Measurements from ENCODE around the gene CST9. TPM values are rescaled to one million over a fixed set of nuclear protein-coding genes. Genes with fewer than 3 reads are reported as not detected.

The CST9 gene
- total RNA-seq, 2 experiments from 2014 or later, result not detected

GRCh38 chr20:23651117-23651516 is 45.4 kb upstream of the CST9 start:
- ChIA-PET CTCF (no interaction called here), POLR2A (no interaction called here)
- Histone ChIP-seq H3K4me3 (ENCODE audit: low read length) (no peak overlapping the region), H3K9me3 (ENCODE audit: control insufficient read depth in 1 of 2, insufficient read depth in 1 of 2, low read length in 2 of 2) (peaks cover 0 to under 1% of the 10 kb centered on the region in 2 experiments), H3K27me3 (ENCODE audit: control insufficient read depth in 1 of 2, insufficient read depth in 2 of 2, low read length in 2 of 2) (peaks cover 0 to 6% of the 10 kb centered on the region in 2 experiments), H3K36me3 (ENCODE audit: insufficient read depth, low read length) (no peaks in the 10 kb centered on the region), H3K4me1 (ENCODE audit: insufficient read depth, low read length) (no peaks in the 10 kb centered on the region), H3K27ac (ENCODE audit: low read depth in 1 of 2, low read length in 2 of 2) (no peak overlapping the region)
- ATAC-seq (ENCODE audit: poor library complexity), result no peak
- DNase-seq, result no peak
- no peak for TF ChIP-seq CTCF (IDR thresholded peaks at IDR 0.05)
- Mint-ChIP-seq H3K4me1 (ENCODE audit: low read depth) (no peaks in the 10 kb centered on the region), H3K27ac (no peak overlapping the region), H3K36me3 (ENCODE audit: low read depth) (no peaks in the 10 kb centered on the region), H3K9me3 (no peaks in the 10 kb centered on the region), H3K4me3 (no peak overlapping the region), H3K27me3 (peaks cover 12% of the 10 kb centered on the region)
- intact Hi-C loops (cut with DNase I, micrococcal nuclease), result no loop called here

DNA sequence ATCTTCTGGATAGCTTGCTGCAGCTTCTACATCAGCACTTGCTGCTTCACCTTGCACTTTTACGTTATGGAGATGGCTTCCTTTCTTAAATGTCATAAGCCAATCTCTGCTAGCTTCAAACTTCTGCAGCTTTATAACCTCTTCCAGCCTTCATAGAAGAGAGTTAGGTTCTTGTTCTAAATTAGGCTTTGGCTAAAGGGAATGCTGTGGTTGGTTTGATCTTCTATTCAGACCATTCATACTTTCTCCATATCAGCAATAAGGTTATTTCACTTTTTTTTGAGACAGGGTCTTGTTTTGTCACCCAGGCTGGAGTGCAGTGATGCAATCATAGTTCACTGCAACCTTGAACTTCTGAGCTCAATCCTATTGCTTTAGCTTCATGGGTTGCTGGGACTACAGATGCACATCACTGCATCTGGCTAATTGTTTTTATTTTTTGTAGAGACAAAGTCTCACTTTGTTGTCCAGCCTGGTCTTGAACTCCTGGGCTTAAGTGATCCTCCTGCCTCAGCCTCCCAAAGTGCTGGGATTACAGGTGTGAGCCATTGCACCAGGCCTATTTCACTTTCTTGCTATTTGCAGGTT is 44.2 kb upstream of the CST9 start:
- Histone ChIP-seq H3K36me3 (ENCODE audit: insufficient read depth, low read length) (no peaks in the 10 kb centered on the region), H3K9me3 (ENCODE audit: control insufficient read depth in 1 of 2, insufficient read depth in 1 of 2, low read length in 2 of 2) (no peaks in the 10 kb centered on the region), H3K27ac (ENCODE audit: low read depth in 1 of 2, low read length in 2 of 2) (no peak overlapping the region), H3K4me3 (ENCODE audit: low read length) (no peak overlapping the region), H3K27me3 (ENCODE audit: control insufficient read depth in 1 of 2, insufficient read depth in 2 of 2, low read length in 2 of 2) (no peaks in the 10 kb centered on the region), H3K4me1 (ENCODE audit: insufficient read depth, low read length) (no peaks in the 10 kb centered on the region)
- H3K9me3 Mint-ChIP-seq, result no peaks in the 10 kb centered on the region
- DNase-seq, result no peak
- no peaks in the 10 kb centered on the region for H3K36me3 Mint-ChIP-seq (ENCODE audit: low read depth)
- peaks cover 6% of the 10 kb centered on the region for H3K27me3 Mint-ChIP-seq
- H3K4me1 Mint-ChIP-seq (ENCODE audit: low read depth), result no peaks in the 10 kb centered on the region
- POLR2A ChIA-PET, result no interaction called here
- H3K27ac Mint-ChIP-seq, result no peak overlapping the region
- CTCF ChIA-PET, result no interaction called here
- no peak for ATAC-seq (ENCODE audit: poor library complexity)
- intact Hi-C loops (cut with DNase I, micrococcal nuclease), result loop anchor here in 1 of 2 experiments (10.0 kb wide), 1 partner anchor 65 kb away; no protein-coding TSS in a partner anchor
- H3K4me3 Mint-ChIP-seq, result no peak overlapping the region
- TF ChIP-seq CTCF (IDR thresholded peaks at IDR 0.05), result no peak

GRCh38 chr20:23649242-23649641 is 43.5 kb upstream of the CST9 start:
- DNase-seq (no peak), ATAC-seq (ENCODE audit: poor library complexity) (no peak)
- H3K9me3 ChIP-seq (ENCODE audit: control insufficient read depth in 1 of 2, insufficient read depth in 1 of 2, low read length in 2 of 2), result no peaks in the 10 kb centered on the region
- H3K27ac Mint-ChIP-seq, result no peak overlapping the region
- no peaks in the 10 kb centered on the region for H3K27me3 ChIP-seq (ENCODE audit: control insufficient read depth in 1 of 2, insufficient read depth in 2 of 2, low read length in 2 of 2)
- POLR2A ChIA-PET, result no interaction called here
- H3K4me3 Mint-ChIP-seq, result no peak overlapping the region
- intact Hi-C loops (cut with DNase I, micrococcal nuclease), result loop anchor here in 1 of 2 experiments (10.0 kb wide), 1 partner anchor 64 kb away; no protein-coding TSS in a partner anchor
- H3K27me3 Mint-ChIP-seq, result no peaks in the 10 kb centered on the region
- TF ChIP-seq CTCF (IDR thresholded peaks at IDR 0.05), result no peak
- H3K4me1 ChIP-seq (ENCODE audit: insufficient read depth, low read length), result no peaks in the 10 kb centered on the region
- no peak overlapping the region for H3K4me3 ChIP-seq (ENCODE audit: low read length)
- H3K27ac ChIP-seq (ENCODE audit: low read depth in 1 of 2, low read length in 2 of 2), result no peak overlapping the region
- H3K36me3 ChIP-seq (ENCODE audit: insufficient read depth, low read length), result no peaks in the 10 kb centered on the region
- H3K4me1 Mint-ChIP-seq (ENCODE audit: low read depth), result no peaks in the 10 kb centered on the region
- H3K9me3 Mint-ChIP-seq, result no peaks in the 10 kb centered on the region
- CTCF ChIA-PET, result no interaction called here
- no peaks in the 10 kb centered on the region for H3K36me3 Mint-ChIP-seq (ENCODE audit: low read depth)

Measured in CD4-positive, alpha-beta T cell (primary cell).